Prostate gland (tissue), 2 donors: Measurements from ENCODE around the gene AKAP13. TPM values are rescaled to one million over a fixed set of nuclear protein-coding genes. Genes with fewer than 3 reads are reported as not detected.

ENCODE experiments used
- DNase-seq: peaks from one replicate; pipeline ENCODE4 v3.0.0-alpha.2; 2019; ENCODE audit warnings: low spot score
- H3K27ac ChIP-seq, 2 donors: fragments of 200-600 bp; sonication (generic); 2 replicates each; pipeline ENCODE4 v1.5.1; 2017 to 2019
- H3K27me3 ChIP-seq: fragments of 200-600 bp; sonication (generic); replicated peaks from 2 replicates; pipeline ENCODE4 v1.5.1; 2019; ENCODE audit not compliant: insufficient read depth
- H3K36me3 ChIP-seq, 2 donors: fragments of 200-600 bp; sonication (generic); 1 replicate in 1 of 2; 2 replicates in 1 of 2; pipeline versions ENCODE4 v1.5.1 to v1.8.1; 2017 to 2019
- H3K4me1 ChIP-seq: fragments of 200-600 bp; sonication (generic); replicated peaks from 2 replicates; pipeline ENCODE4 v1.5.1; 2019
- H3K4me3 ChIP-seq, 2 donors: fragments of 200-600 bp; sonication (generic); 2 replicates each; pipeline ENCODE4 v1.5.1; 2017 to 2019
- H3K9me3 ChIP-seq: fragments of 200-600 bp; sonication (generic); 2 replicates; pipeline ENCODE4 v1.5.1; 2017
- POLR2A ChIP-seq: fragments of 450-650 bp; IDR thresholded peaks from one replicate; pipeline ENCODE4 v1.6.1; 2016; ENCODE audit warnings: antibody characterized with exemption, mild to moderate bottlenecking
- POLR2AphosphoS5 ChIP-seq: sonication (generic); formaldehyde crosslinking; IDR thresholded peaks from one replicate; pipeline ENCODE4 v1.6.1; 2017; ENCODE audit warnings: antibody characterized with exemption
- WGBS: methylation state at CpG from one replicate; pipeline ENCODE4 v1.1.5; 2018; 5-methylcytosine and 5-hydroxymethylcytosine counted together
- intact Hi-C: fragments of 100-400 bp; cut with DNase I; formaldehyde crosslinking; loops from one replicate; pipeline ENCODE4 v1.14.2; 2022
- total RNA-seq, 2 donors: library from RNA; depleted of rRNA; stranded (reverse); fragments of >200 nt; gene quantifications; one replicate each; pipeline ENCODE4 v1.1.0, GENCODE V29; 2016
- TF ChIP-seq, protein P1 (sequence below), 4 experiments: fragments of 200-600 bp in 2 of 4; fragments of 450-650 bp in 2 of 4; sonication (generic) in 2 of 4; IDR thresholded peaks; 1 replicate in 3 of 4; 2 replicates in 1 of 4; pipeline ENCODE4 v1.5.1; 2016 to 2019; ENCODE audit warnings: antibody characterized with exemption in 4 of 4, mild to moderate bottlenecking in 2 of 4, moderate library complexity in 2 of 4

AKAP13 gene
- total RNA-seq, 2 donors from 2014 or later: 102 to 195 TPM

DNA sequence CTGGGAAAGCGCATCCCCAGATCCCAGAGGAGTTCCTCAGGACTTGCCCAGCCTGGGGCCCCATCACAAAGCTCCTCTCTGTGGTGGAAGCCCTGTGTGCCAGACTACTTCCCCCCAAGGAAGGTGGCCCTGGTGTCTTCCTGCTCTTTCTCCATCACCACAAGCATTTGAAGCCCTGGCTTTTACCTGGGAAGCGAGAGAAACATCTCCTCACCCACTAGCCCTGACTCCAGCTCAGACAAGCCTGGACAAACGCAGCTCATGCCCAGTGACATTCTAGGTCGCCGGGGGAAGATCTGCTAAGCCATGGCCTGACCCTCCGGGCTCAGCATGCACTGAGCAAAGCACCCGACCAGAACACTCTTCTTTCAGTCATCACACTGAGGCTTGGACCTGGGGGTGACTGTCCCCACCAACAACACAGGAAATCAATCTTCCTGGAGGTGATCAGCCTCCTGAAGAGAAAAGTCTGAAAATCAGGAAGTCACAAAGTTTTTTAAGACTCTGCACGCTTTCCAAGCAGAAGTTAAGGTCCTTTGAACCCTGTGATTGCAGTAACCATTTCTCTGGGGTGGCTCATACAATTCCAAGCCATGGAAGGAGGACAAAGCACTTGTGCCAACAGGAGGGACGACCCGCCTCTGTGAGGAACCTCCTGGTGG lies 373.5 kb downstream of the AKAP13 start:
- TF ChIP-seq, protein P1, sequence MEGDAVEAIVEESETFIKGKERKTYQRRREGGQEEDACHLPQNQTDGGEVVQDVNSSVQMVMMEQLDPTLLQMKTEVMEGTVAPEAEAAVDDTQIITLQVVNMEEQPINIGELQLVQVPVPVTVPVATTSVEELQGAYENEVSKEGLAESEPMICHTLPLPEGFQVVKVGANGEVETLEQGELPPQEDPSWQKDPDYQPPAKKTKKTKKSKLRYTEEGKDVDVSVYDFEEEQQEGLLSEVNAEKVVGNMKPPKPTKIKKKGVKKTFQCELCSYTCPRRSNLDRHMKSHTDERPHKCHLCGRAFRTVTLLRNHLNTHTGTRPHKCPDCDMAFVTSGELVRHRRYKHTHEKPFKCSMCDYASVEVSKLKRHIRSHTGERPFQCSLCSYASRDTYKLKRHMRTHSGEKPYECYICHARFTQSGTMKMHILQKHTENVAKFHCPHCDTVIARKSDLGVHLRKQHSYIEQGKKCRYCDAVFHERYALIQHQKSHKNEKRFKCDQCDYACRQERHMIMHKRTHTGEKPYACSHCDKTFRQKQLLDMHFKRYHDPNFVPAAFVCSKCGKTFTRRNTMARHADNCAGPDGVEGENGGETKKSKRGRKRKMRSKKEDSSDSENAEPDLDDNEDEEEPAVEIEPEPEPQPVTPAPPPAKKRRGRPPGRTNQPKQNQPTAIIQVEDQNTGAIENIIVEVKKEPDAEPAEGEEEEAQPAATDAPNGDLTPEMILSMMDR (IDR thresholded peaks at IDR 0.05): no peak
- TF ChIP-seq POLR2A (no peak), POLR2AphosphoS5 (no peak)
- intact Hi-C loops: loop anchor here (5.0 kb wide), 1 partner anchor 78 kb away; no protein-coding TSS in a partner anchor
- DNase-seq: no peak
- 70% methylated on average over 10 of the region's 10 CpGs for WGBS
- Histone ChIP-seq H3K9me3 (no peaks in the 10 kb centered on the region), H3K27me3 (no peaks in the 10 kb centered on the region), H3K4me1 (peaks cover 7% of the 10 kb centered on the region), H3K36me3 (no peaks in the 10 kb centered on the region), H3K4me3 (no peak overlapping the region), H3K27ac (no peak overlapping the region)

DNA sequence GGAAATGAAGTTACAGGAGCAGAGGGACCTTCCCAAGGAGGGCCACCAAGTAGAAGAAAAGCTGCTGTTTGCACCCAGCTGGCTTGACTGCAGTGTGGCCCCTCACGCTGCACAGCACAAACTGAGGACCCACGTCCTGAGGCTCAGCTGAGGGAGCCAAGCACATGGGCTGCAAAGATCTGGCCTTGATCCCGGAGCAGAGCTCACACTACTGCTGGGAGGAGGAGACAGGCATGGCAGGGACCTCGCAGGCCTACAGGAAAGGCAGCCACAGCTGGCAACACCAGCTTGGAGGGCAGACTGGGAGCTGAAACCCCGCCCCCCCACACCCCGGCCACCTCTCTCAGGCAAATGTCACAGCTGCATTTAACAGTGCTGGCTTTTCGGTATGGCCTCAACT lies 374.6 kb downstream of the AKAP13 start:
- intact Hi-C loops: loop anchor here (5.0 kb wide), 1 partner anchor 77 kb away; no protein-coding TSS in a partner anchor

DNA sequence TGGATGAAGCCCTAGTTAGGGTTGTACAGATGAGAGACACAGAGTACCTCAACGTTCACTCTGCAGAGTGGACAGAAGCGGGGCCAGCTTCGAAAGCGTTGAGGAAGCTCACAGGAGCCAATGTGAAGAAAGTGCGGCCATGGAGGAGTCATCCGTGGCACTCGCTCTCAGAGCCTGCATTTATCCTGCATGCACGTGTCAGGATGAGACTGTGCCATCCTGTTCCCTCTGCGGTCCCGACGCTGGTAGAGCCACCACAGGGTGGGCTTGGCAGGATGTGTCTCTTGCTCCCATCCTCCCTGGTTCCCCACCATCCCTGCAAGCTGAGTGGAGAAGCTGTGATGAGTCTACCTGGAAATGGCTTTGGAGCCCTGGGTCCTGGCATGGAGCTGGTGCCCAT lies 375.1 kb downstream of the AKAP13 start:
- TF ChIP-seq POLR2AphosphoS5: no peak
- no peak for TF ChIP-seq POLR2A
- TF ChIP-seq, protein P1 (IDR thresholded peaks at IDR 0.05): no peak
- H3K27me3 ChIP-seq: no peaks in the 10 kb centered on the region
- H3K9me3 ChIP-seq: no peaks in the 10 kb centered on the region
- intact Hi-C loops: no loop called here
- no peak overlapping the region for H3K4me3 ChIP-seq
- H3K4me1 ChIP-seq: peaks cover 7% of the 10 kb centered on the region
- no peak for DNase-seq
- H3K36me3 ChIP-seq: no peaks in the 10 kb centered on the region
- no peak overlapping the region for H3K27ac ChIP-seq
- 90% methylated on average over 11 of the region's 11 CpGs for WGBS

More for the DNA sequence above, 374.6 kb downstream of the AKAP13 start:
- no peaks in the 10 kb centered on the region for H3K9me3 ChIP-seq
- DNase-seq: peak; percentile 29
- no peak overlapping the region for H3K4me3 ChIP-seq
- WGBS: 31% methylated on average over 7 of the region's 7 CpGs
- TF ChIP-seq POLR2AphosphoS5: no peak
- peaks cover 7% of the 10 kb centered on the region for H3K4me1 ChIP-seq
- H3K27me3 ChIP-seq: no peaks in the 10 kb centered on the region
- no peaks in the 10 kb centered on the region for H3K36me3 ChIP-seq
- no peak overlapping the region for H3K27ac ChIP-seq

DNA sequence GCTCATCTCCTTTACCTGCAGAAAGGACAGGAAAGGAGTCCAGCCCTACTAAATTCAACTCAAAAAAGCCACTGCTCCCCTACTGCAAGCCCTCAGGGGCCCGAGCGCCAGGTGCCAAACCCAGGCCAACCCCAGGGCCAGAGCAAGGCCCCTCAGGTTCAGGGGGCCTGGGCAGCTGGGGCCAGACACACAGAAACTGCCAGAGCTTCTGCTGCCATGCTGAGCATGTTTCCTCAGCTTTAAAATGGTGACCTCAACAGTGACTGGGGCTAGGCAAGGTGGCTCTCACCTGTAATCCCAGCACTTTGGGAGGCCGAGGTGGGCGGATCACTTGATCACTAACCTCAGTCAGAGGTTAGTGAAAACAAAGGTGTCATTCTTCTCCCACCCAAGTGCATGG lies 375.5 kb downstream of the AKAP13 start:
- no peak for DNase-seq
- no peak overlapping the region for H3K27ac ChIP-seq
- intact Hi-C loops: no loop called here
- H3K4me3 ChIP-seq: no peak overlapping the region
- no peaks in the 10 kb centered on the region for H3K9me3 ChIP-seq
- H3K36me3 ChIP-seq: no peaks in the 10 kb centered on the region
- H3K4me1 ChIP-seq: peaks cover 7% of the 10 kb centered on the region
- no peak for TF ChIP-seq POLR2A
- no peak for TF ChIP-seq POLR2AphosphoS5
- TF ChIP-seq, protein P1 (IDR thresholded peaks at IDR 0.05): no peak
- H3K27me3 ChIP-seq: no peaks in the 10 kb centered on the region
- WGBS: 96% methylated on average over 4 of the region's 4 CpGs

DNA sequence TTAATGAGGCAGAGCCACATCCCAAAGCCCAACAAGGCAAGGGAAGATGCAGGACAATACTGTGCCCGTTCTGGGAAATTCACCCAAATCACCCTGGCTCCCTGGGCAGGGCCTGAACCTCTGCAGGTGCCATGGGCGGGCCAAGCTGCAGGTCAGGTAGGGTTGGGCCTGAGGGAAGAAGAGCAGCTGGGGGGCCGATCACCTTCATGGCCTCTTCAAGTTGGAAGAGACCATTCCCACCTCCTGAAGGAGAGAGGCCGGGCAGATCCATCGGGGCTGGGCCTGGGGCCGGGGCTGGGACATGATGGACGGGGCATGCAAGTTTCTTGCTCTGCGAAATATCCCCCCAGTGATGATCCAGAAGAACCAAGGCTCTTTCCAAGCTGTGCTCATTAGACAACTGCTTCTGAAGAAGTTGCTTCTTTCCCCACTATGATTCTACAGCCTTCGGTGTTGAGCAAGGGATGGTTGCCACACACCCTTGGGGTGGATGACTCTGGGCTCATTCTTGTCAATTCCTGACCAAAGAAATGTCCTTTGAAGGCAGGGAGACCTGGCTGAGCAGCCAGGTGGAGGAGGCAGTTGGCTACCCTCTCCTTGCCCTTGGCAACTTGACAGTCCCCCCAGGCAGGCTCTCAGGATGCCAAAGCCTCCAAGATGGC lies 376.1 kb downstream of the AKAP13 start:
- Histone ChIP-seq H3K9me3 (no peaks in the 10 kb centered on the region), H3K27ac (no peak overlapping the region), H3K36me3 (no peaks in the 10 kb centered on the region), H3K27me3 (no peaks in the 10 kb centered on the region), H3K4me3 (no peak overlapping the region), H3K4me1 (peaks cover 6% of the 10 kb centered on the region)
- DNase-seq: no peak
- 93% methylated on average over 9 of the region's 9 CpGs for WGBS
- intact Hi-C loops: no loop called here
- TF ChIP-seq POLR2A (no peak), POLR2AphosphoS5 (no peak)
- TF ChIP-seq, protein P1 (IDR thresholded peaks at IDR 0.05): no peak
